Activated T-helper 17 cell treated with anti-CD3 and anti-CD28 coated beads, Interleukin-2, amount 50 U/mL, for 72 hours (primary cell): ENCODE data around the gene RNF111. TPM values are rescaled to one million over a fixed set of nuclear protein-coding genes. Genes with fewer than 3 reads are reported as not detected.
"Not testable (repeated sequence)": the region's sequence is repeated elsewhere in the genome, so short reads cannot be mapped to it uniquely, and the experiment has no call there.

Source experiments
- ATAC-seq: fragments of 150-1000 bp; cut with Tn5 transposase; replicated peaks from 2 replicates; pipeline ENCODE4 v1.10.0; 2021; ENCODE audit warnings: mild to moderate bottlenecking, moderate library complexity
- H3K27ac Mint-ChIP-seq: one replicate; pipeline ENCODE4 v1.8.0; 2022; ENCODE audit warnings: mixed read lengths
- H3K27me3 Mint-ChIP-seq: one replicate; pipeline ENCODE4 v1.8.0; 2022; ENCODE audit warnings: mixed read lengths
- H3K36me3 Mint-ChIP-seq: one replicate; pipeline ENCODE4 v1.8.0; 2022; ENCODE audit warnings: low read depth, mild to moderate bottlenecking, mixed read lengths
- H3K4me1 Mint-ChIP-seq: one replicate; pipeline ENCODE4 v1.8.0; 2022; ENCODE audit warnings: mixed read lengths
- H3K4me3 Mint-ChIP-seq: one replicate; pipeline ENCODE4 v1.8.0; 2022; ENCODE audit warnings: mild to moderate bottlenecking, mixed read lengths
- H3K9me3 Mint-ChIP-seq: one replicate; pipeline ENCODE4 v1.8.0; 2022; ENCODE audit warnings: mixed read lengths
- total RNA-seq, 2 donors: library from RNA; stranded (reverse); gene quantifications; one replicate each; pipeline ENCODE4 v1.2.3, GENCODE V29; 2022

The RNF111 gene
- total RNA-seq, 2 donors from 2014 or later: 28.9 to 46.2 TPM

GRCh38 chr15:59116771-59117170 is 129.3 kb downstream of the RNF111 start:
- no peak for ATAC-seq
- Mint-ChIP-seq H3K9me3 (no peaks in the 10 kb centered on the region), H3K4me1 (no peaks in the 10 kb centered on the region), H3K27ac (no peak overlapping the region), H3K27me3 (no peaks in the 10 kb centered on the region), H3K36me3 (peaks cover 67% of the 10 kb centered on the region), H3K4me3 (no peak overlapping the region)

GRCh38 chr15:59119625-59120024 is 132.2 kb downstream of the RNF111 start:
- H3K36me3 Mint-ChIP-seq: peaks cover 51% of the 10 kb centered on the region
- no peak for ATAC-seq
- H3K27ac Mint-ChIP-seq: no peak overlapping the region
- no peaks in the 10 kb centered on the region for H3K4me1 Mint-ChIP-seq
- no peaks in the 10 kb centered on the region for H3K27me3 Mint-ChIP-seq
- H3K4me3 Mint-ChIP-seq: no peak overlapping the region
- no peaks in the 10 kb centered on the region for H3K9me3 Mint-ChIP-seq

GRCh38 chr15:59120937-59121336 is 133.5 kb downstream of the RNF111 start:
- no peaks in the 10 kb centered on the region for H3K4me1 Mint-ChIP-seq
- no peaks in the 10 kb centered on the region for H3K9me3 Mint-ChIP-seq
- no peak for ATAC-seq
- no peak overlapping the region for H3K4me3 Mint-ChIP-seq
- H3K27me3 Mint-ChIP-seq: no peaks in the 10 kb centered on the region
- no peak overlapping the region for H3K27ac Mint-ChIP-seq
- peaks cover 46% of the 10 kb centered on the region for H3K36me3 Mint-ChIP-seq

GRCh38 chr15:59124261-59124660 is 136.8 kb downstream of the RNF111 start:
- Mint-ChIP-seq H3K9me3 (peaks cover under 1% of the 10 kb centered on the region), H3K27me3 (no peaks in the 10 kb centered on the region), H3K36me3 (peaks cover 32% of the 10 kb centered on the region), H3K27ac (no peak overlapping the region), H3K4me1 (no peaks in the 10 kb centered on the region), H3K4me3 (no peak overlapping the region)
- no peak for ATAC-seq

- not testable (repeated sequence) for H3K4me3 Mint-ChIP-seq, ATAC-seq, H3K27ac Mint-ChIP-seq
These were observed 138.2 kb downstream of the RNF111 start for GRCh38 chr15:59125683-59126082.

GRCh38 chr15:59127255-59127654 is 139.8 kb downstream of the RNF111 start:
- H3K36me3 Mint-ChIP-seq: peaks cover 47% of the 10 kb centered on the region
- ATAC-seq, H3K27ac Mint-ChIP-seq, H3K4me3 Mint-ChIP-seq, H3K9me3 Mint-ChIP-seq, H3K27me3 Mint-ChIP-seq, H3K4me1 Mint-ChIP-seq: not testable (repeated sequence)

More at GRCh38 chr15:59125683-59126082, 138.2 kb downstream of the RNF111 start:
- H3K9me3 Mint-ChIP-seq, H3K27me3 Mint-ChIP-seq, H3K4me1 Mint-ChIP-seq: not testable (repeated sequence)
- H3K36me3 Mint-ChIP-seq: peaks cover 39% of the 10 kb centered on the region

- no peaks in the 10 kb centered on the region for H3K4me1 Mint-ChIP-seq
These were observed 144.0 kb downstream of the RNF111 start for GRCh38 chr15:59131456-59131855.

GRCh38 chr15:59131969-59132562 is 144.6 kb downstream of the RNF111 start:
- no peak for ATAC-seq
- peaks cover 9% of the 10 kb centered on the region for H3K9me3 Mint-ChIP-seq
- no peak overlapping the region for H3K27ac Mint-ChIP-seq
- no peak overlapping the region for H3K4me3 Mint-ChIP-seq
- no peaks in the 10 kb centered on the region for H3K27me3 Mint-ChIP-seq
- H3K4me1 Mint-ChIP-seq: no peaks in the 10 kb centered on the region
- H3K36me3 Mint-ChIP-seq: peaks cover 34% of the 10 kb centered on the region

More at GRCh38 chr15:59131456-59131855, 144.0 kb downstream of the RNF111 start:
- H3K4me3 Mint-ChIP-seq: no peak overlapping the region
- peaks cover 9% of the 10 kb centered on the region for H3K9me3 Mint-ChIP-seq
- H3K27ac Mint-ChIP-seq: no peak overlapping the region
- H3K36me3 Mint-ChIP-seq: peaks cover 35% of the 10 kb centered on the region
- ATAC-seq: no peak
- H3K27me3 Mint-ChIP-seq: no peaks in the 10 kb centered on the region

- no peak for ATAC-seq
- Mint-ChIP-seq H3K27me3 (no peaks in the 10 kb centered on the region), H3K4me1 (peaks cover 15% of the 10 kb centered on the region), H3K4me3 (no peak overlapping the region), H3K27ac (no peak overlapping the region), H3K9me3 (peaks cover 9% of the 10 kb centered on the region), H3K36me3 (peaks cover 31% of the 10 kb centered on the region)
These were observed 146.5 kb downstream of the RNF111 start for GRCh38 chr15:59133929-59134427.

GRCh38 chr15:59137566-59137965 is 150.1 kb downstream of the RNF111 start:
- peak overlapping the region; percentile 45 for H3K4me3 Mint-ChIP-seq
- H3K27ac Mint-ChIP-seq: peak overlapping the region; percentile 78
- H3K4me1 Mint-ChIP-seq: peaks cover 17% of the 10 kb centered on the region
- no peaks in the 10 kb centered on the region for H3K27me3 Mint-ChIP-seq
- peak; percentile 89 for ATAC-seq
- H3K9me3 Mint-ChIP-seq: no peaks in the 10 kb centered on the region
- peaks cover 5% of the 10 kb centered on the region for H3K36me3 Mint-ChIP-seq

- H3K4me1 Mint-ChIP-seq: peaks cover 17% of the 10 kb centered on the region
- no peaks in the 10 kb centered on the region for H3K27me3 Mint-ChIP-seq
- no peaks in the 10 kb centered on the region for H3K9me3 Mint-ChIP-seq
- peak overlapping the region; percentile 45 for H3K4me3 Mint-ChIP-seq
- H3K27ac Mint-ChIP-seq: peak overlapping the region; percentile 78
- H3K36me3 Mint-ChIP-seq: peaks cover 5% of the 10 kb centered on the region
- ATAC-seq: peak; percentile 54
These were observed 150.8 kb downstream of the RNF111 start for GRCh38 chr15:59138243-59138642.

GRCh38 chr15:59140422-59141226 is 153.2 kb downstream of the RNF111 start:
- Mint-ChIP-seq H3K36me3 (peaks cover 5% of the 10 kb centered on the region), H3K4me3 (no peak overlapping the region), H3K9me3 (no peaks in the 10 kb centered on the region), H3K27ac (no peak overlapping the region), H3K27me3 (no peaks in the 10 kb centered on the region), H3K4me1 (peaks cover 17% of the 10 kb centered on the region)
- ATAC-seq: no peak

GRCh38 chr15:59143281-59143680 is 155.8 kb downstream of the RNF111 start:
- H3K27ac Mint-ChIP-seq: no peak overlapping the region

GRCh38 chr15:59144594-59144993 is 157.1 kb downstream of the RNF111 start:
- ATAC-seq, H3K4me1 Mint-ChIP-seq, H3K4me3 Mint-ChIP-seq, H3K27ac Mint-ChIP-seq, H3K27me3 Mint-ChIP-seq, H3K9me3 Mint-ChIP-seq, H3K36me3 Mint-ChIP-seq: not testable (repeated sequence)

More at GRCh38 chr15:59143281-59143680, 155.8 kb downstream of the RNF111 start:
- ATAC-seq: no peak
- Mint-ChIP-seq H3K36me3 (no peaks in the 10 kb centered on the region), H3K27me3 (no peaks in the 10 kb centered on the region), H3K9me3 (no peaks in the 10 kb centered on the region), H3K4me1 (peaks cover 6% of the 10 kb centered on the region), H3K4me3 (no peak overlapping the region)
